Liver (tissue), 9 donors: ENCODE data around the gene ALB. TPM values are rescaled to one million over a fixed set of nuclear protein-coding genes. Genes with fewer than 3 reads are reported as not detected.

Experiments used
- DNase-seq: peaks from one replicate; pipeline ENCODE4 v3.0.0-alpha.2; 2017; ENCODE audit warnings: low spot score
- H3K27ac ChIP-seq, 2 donors: one replicate each; pipeline ENCODE4 v1.7.0; 2013; ENCODE audit warnings: inconsistent platforms in 2 of 2, low read length in 2 of 2, control low read depth in 1 of 2, low read depth in 1 of 2, mild to moderate bottlenecking in 1 of 2
- H3K27me3 ChIP-seq, 4 donors: one replicate each; pipeline versions ENCODE4 v1.6.1 to v1.7.0; 2013; ENCODE audit warnings: low read length in 3 of 4, inconsistent platforms in 1 of 4, mild to moderate bottlenecking in 1 of 4, moderate library complexity in 1 of 4; ENCODE audit not compliant: control insufficient read depth in 4 of 4, insufficient read depth in 4 of 4
- H3K36me3 ChIP-seq, 4 donors: one replicate each; pipeline versions ENCODE4 v1.6.1 to v1.7.0; 2013; ENCODE audit warnings: low read length in 3 of 4, mild to moderate bottlenecking in 3 of 4, low read depth in 1 of 4, moderate library complexity in 1 of 4; ENCODE audit not compliant: control insufficient read depth in 4 of 4, insufficient read depth in 3 of 4
- H3K4me1 ChIP-seq, 4 donors: one replicate each; pipeline versions ENCODE4 v1.6.1 to v1.7.0; 2013; ENCODE audit warnings: low read length in 3 of 4, mild to moderate bottlenecking in 3 of 4, moderate library complexity in 1 of 4; ENCODE audit not compliant: control insufficient read depth in 4 of 4, insufficient read depth in 4 of 4
- H3K4me3 ChIP-seq, 3 donors: one replicate each; pipeline versions ENCODE4 v1.6.1 to v1.7.0; 2013; ENCODE audit warnings: low read length in 3 of 3, control low read depth in 1 of 3, low read depth in 1 of 3, mild to moderate bottlenecking in 1 of 3
- H3K9ac ChIP-seq, 2 donors: one replicate each; pipeline ENCODE4 v1.7.0; 2013; ENCODE audit warnings: low read length in 2 of 2, mild to moderate bottlenecking in 2 of 2, moderate library complexity in 2 of 2, control low read depth in 1 of 2, low read depth in 1 of 2
- H3K9me3 ChIP-seq, 4 donors: one replicate each; pipeline versions ENCODE4 v1.6.1 to v1.7.0; 2013; ENCODE audit warnings: low read length in 3 of 4; ENCODE audit not compliant: control insufficient read depth in 4 of 4
- ATF3 ChIP-seq: IDR thresholded peaks from 2 replicates; pipeline ENCODE4 v1.6.1; 2016; ENCODE audit warnings: antibody characterized with exemption
- EGR1 ChIP-seq, 2 donors: IDR thresholded peaks; 2 replicates each; pipeline ENCODE4 v1.6.1; 2016 to 2018; ENCODE audit warnings: antibody characterized with exemption in 2 of 2, low read depth in 2 of 2
- FOXA1 ChIP-seq: IDR thresholded peaks from 2 replicates; pipeline ENCODE4 v1.6.1; 2016; ENCODE audit warnings: antibody characterized with exemption
- FOXA2 ChIP-seq: IDR thresholded peaks from 2 replicates; pipeline ENCODE4 v1.6.1; 2016; ENCODE audit warnings: antibody characterized with exemption
- GABPA ChIP-seq, 2 donors: IDR thresholded peaks in 1 of 2; conservative IDR thresholded peaks in 1 of 2; 2 replicates each; pipeline ENCODE4 v1.6.1; 2016; ENCODE audit warnings: antibody characterized with exemption in 2 of 2, mild to moderate bottlenecking in 1 of 2, moderate library complexity in 1 of 2
- HNF4A ChIP-seq, 2 donors: conservative IDR thresholded peaks; 2 replicates each; pipeline ENCODE4 v1.6.1; 2016; ENCODE audit warnings: antibody characterized with exemption in 2 of 2, mild to moderate bottlenecking in 2 of 2
- HNF4G ChIP-seq: IDR thresholded peaks from 2 replicates; pipeline ENCODE4 v1.6.1; 2016; ENCODE audit warnings: antibody characterized with exemption
- JUND ChIP-seq, 2 donors: IDR thresholded peaks; 2 replicates each; pipeline ENCODE4 v1.6.1; 2016; ENCODE audit warnings: antibody characterized with exemption in 2 of 2
- MAX ChIP-seq: IDR thresholded peaks from 2 replicates; pipeline ENCODE4 v1.6.1; 2016; ENCODE audit warnings: antibody characterized with exemption
- NR2F2 ChIP-seq: IDR thresholded peaks from 2 replicates; pipeline ENCODE4 v1.6.1; 2016; ENCODE audit warnings: antibody characterized with exemption
- RAD21 ChIP-seq, 2 donors: IDR thresholded peaks; 2 replicates each; pipeline ENCODE4 v1.6.1; 2016; ENCODE audit warnings: antibody characterized with exemption in 2 of 2, mild to moderate bottlenecking in 2 of 2
- REST ChIP-seq: IDR thresholded peaks from 2 replicates; pipeline ENCODE4 v1.6.1; 2016; ENCODE audit warnings: antibody characterized with exemption, mild to moderate bottlenecking
- RXRA ChIP-seq, 2 donors: IDR thresholded peaks; 2 replicates each; pipeline ENCODE4 v1.6.1; 2017 to 2018; ENCODE audit warnings: antibody characterized with exemption in 2 of 2, mild to moderate bottlenecking in 1 of 2
- SP1 ChIP-seq: IDR thresholded peaks from 2 replicates; pipeline ENCODE4 v1.6.1; 2018; ENCODE audit warnings: antibody characterized with exemption, mild to moderate bottlenecking
- TAF1 ChIP-seq: conservative IDR thresholded peaks from 2 replicates; pipeline ENCODE4 v1.6.1; 2016; ENCODE audit warnings: antibody characterized with exemption, mild to moderate bottlenecking
- YY1 ChIP-seq: IDR thresholded peaks from 2 replicates; pipeline ENCODE4 v1.6.1; 2016; ENCODE audit warnings: antibody characterized with exemption, mild to moderate bottlenecking
- ZBTB33 ChIP-seq: IDR thresholded peaks from 2 replicates; pipeline ENCODE4 v1.6.1; 2016; ENCODE audit warnings: antibody characterized with exemption
- WGBS: extraction: QIAGEN DNeasy Blood & Tissue Kit; methylation state at CpG from one replicate; pipeline ENCODE4 v1.1.7; 2013; 5-methylcytosine and 5-hydroxymethylcytosine counted together
- polyA plus RNA-seq, 2 donors: library from polyadenylated mRNA; stranded (reverse) in 1 of 2; unstranded in 1 of 2; fragments of 200-250 nt in 1 of 2; fragments of >200 nt in 1 of 2; fragmentation: Nextera tagmentation in 1 of 2; extraction: Ambion mirVana in 1 of 2; gene quantifications; one replicate each; pipeline versions ENCODE4 v1.2.1 to v1.2.3, GENCODE V29; 2013 to 2015
- total RNA-seq, 2 donors: library from RNA; depleted of rRNA; stranded (reverse); fragments of >200 nt; gene quantifications; one replicate each; pipeline ENCODE4 v1.2.3, GENCODE V29; 2014
- TF ChIP-seq, protein P1 (sequence below): fragments of 150-350 bp; IDR thresholded peaks from 2 replicates; pipeline ENCODE4 v1.5.1; 2017; ENCODE audit warnings: improper control_type of control experiment, low read depth, low read length; ENCODE audit not compliant: missing input control
- donor health status: healthy.
- donor health status: healthy.
- donor health status: healthy.
- donor health status: healthy.
- donor health status: healthy.

Gene ALB
- total and polyA plus RNA-seq, 4 donors: 33,161 to 59,987 (median 35,513) TPM

DNA sequence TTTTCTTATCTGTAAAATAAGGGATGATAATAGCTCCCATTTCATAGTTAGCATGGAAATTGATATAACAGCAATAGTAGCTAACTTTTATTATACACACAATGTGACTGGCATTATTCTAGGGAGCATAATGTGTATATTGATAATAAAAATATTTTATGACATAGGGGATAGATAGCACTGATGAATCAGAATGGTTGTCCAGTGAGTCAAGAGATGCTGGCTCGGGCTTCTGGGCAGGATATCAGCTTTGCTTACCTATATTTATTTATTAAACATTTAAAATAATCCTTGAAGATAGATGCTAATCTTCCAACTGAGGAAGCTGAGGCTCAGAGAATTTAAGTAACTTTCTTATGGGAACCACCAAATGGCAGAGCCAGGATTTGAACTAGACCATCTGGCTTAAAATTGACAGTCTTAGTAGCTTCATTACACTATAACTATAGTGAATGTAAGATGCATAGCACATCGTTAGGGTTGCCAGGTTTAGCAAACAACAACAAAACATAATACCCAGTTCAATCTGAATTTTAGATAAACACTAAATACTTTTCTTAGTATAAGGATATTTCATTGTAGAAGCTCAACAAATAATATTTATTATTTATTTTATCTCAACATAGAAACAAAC lies 34.6 kb downstream of the ALB start:
- no peak overlapping the region for H3K9ac ChIP-seq
- H3K4me1 ChIP-seq: peaks cover 0 to 4% (median 1%) of the 10 kb centered on the region in 4 donors
- no peaks in the 10 kb centered on the region for H3K9me3 ChIP-seq
- H3K27ac ChIP-seq: no peak overlapping the region
- H3K36me3 ChIP-seq: no peaks in the 10 kb centered on the region
- H3K4me3 ChIP-seq: no peak overlapping the region
- 85% methylated on average over 2 of the region's 2 CpGs for WGBS
- TF ChIP-seq, protein P1, sequence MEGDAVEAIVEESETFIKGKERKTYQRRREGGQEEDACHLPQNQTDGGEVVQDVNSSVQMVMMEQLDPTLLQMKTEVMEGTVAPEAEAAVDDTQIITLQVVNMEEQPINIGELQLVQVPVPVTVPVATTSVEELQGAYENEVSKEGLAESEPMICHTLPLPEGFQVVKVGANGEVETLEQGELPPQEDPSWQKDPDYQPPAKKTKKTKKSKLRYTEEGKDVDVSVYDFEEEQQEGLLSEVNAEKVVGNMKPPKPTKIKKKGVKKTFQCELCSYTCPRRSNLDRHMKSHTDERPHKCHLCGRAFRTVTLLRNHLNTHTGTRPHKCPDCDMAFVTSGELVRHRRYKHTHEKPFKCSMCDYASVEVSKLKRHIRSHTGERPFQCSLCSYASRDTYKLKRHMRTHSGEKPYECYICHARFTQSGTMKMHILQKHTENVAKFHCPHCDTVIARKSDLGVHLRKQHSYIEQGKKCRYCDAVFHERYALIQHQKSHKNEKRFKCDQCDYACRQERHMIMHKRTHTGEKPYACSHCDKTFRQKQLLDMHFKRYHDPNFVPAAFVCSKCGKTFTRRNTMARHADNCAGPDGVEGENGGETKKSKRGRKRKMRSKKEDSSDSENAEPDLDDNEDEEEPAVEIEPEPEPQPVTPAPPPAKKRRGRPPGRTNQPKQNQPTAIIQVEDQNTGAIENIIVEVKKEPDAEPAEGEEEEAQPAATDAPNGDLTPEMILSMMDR: no peak
- no peak for TF ChIP-seq FOXA2
- TF ChIP-seq GABPA (IDR thresholded peaks at IDR 0.05 in 1 of 2, conservative IDR thresholded peaks at IDR 0.05 in 1 of 2): no peak
- no peak for TF ChIP-seq FOXA1
- no peak for TF ChIP-seq NR2F2
- no peak for TF ChIP-seq YY1
- no peak for TF ChIP-seq TAF1
- no peak for TF ChIP-seq ATF3
- no peak for TF ChIP-seq HNF4A (conservative IDR thresholded peaks at IDR 0.05)
- no peak for TF ChIP-seq REST
- TF ChIP-seq EGR1 (IDR thresholded peaks at IDR 0.05; ENCODE audit: low read depth in 2 of 2): no peak
- no peak for TF ChIP-seq RXRA (IDR thresholded peaks at IDR 0.05)
- TF ChIP-seq MAX: no peak
- no peak for TF ChIP-seq HNF4G
- TF ChIP-seq ZBTB33: no peak
- TF ChIP-seq SP1: no peak
- TF ChIP-seq JUND (IDR thresholded peaks at IDR 0.05): no peak
- TF ChIP-seq RAD21 (IDR thresholded peaks at IDR 0.05): no peak
- no peak for DNase-seq
- no peaks in the 10 kb centered on the region for H3K27me3 ChIP-seq
